ENCODE data around the gene ZDHHC22.

GRCh38 chr14:77142005-77142800 lies 612 bp upstream of the ZDHHC22 start:
- TF ChIP-seq CTCF (IDR thresholded peaks at IDR 0.05; ENCODE audit: low read depth, low read length, poor library complexity, severe bottlenecking) (no peak), EZH2phosphoT487 (IDR thresholded peaks at IDR 0.05; ENCODE audit: borderline replicate concordance, low read length) (no peak)

Data from DOHH2 (cell line).